Common myeloid progenitor, CD34-positive (primary cell): ENCODE measurements around the gene MAP3K2.

Experiments used
- CTCF ChIA-PET: fragments of 350-600 bp; sonication (Branson Sonifier 250); formaldehyde crosslinking; loops from one replicate; lab custom pipeline; 2021; ENCODE audit warnings: antibody characterized with exemption; lab: Charles Lee
- POLR2A ChIA-PET: fragments of 350-600 bp; sonication (Branson Sonifier 250); formaldehyde crosslinking; loops from one replicate; lab custom pipeline; 2021; ENCODE audit warnings: antibody characterized with exemption; lab: Charles Lee
- DNase-seq, 3 donors: peaks; one replicate each; pipeline versions ENCODE4 v3.0.0 to v3.0.0-alpha.2; 2013
- H3K27ac ChIP-seq, 2 experiments: 1 replicate in 1 of 2; 2 replicates in 1 of 2; pipeline ENCODE4 v1.7.0; 2013; ENCODE audit warnings: inconsistent platforms in 2 of 2, low read length in 2 of 2, mild to moderate bottlenecking in 2 of 2, low read depth in 1 of 2, moderate library complexity in 1 of 2; ENCODE audit not compliant: severe bottlenecking in 2 of 2, insufficient read depth in 1 of 2, poor library complexity in 1 of 2
- H3K27me3 ChIP-seq, 5 experiments: replicated peaks in 2 of 5; 1 replicate in 3 of 5; 2 replicates in 2 of 5; pipeline versions ENCODE4 v1.6.1 to v1.7.0; 2013; ENCODE audit warnings: low read length in 4 of 5, mild to moderate bottlenecking in 2 of 5, moderate library complexity in 2 of 5, inconsistent platforms in 1 of 5; ENCODE audit not compliant: insufficient read depth in 5 of 5, control insufficient read depth in 4 of 5
- H3K36me3 ChIP-seq, 4 experiments: 1 replicate in 2 of 4; 2 replicates in 2 of 4; pipeline versions ENCODE4 v1.6.1 to v1.7.0; 2013; ENCODE audit warnings: low read length in 3 of 4, control low read depth in 1 of 4, mild to moderate bottlenecking in 1 of 4; ENCODE audit not compliant: control insufficient read depth in 4 of 4, insufficient read depth in 4 of 4
- H3K4me1 ChIP-seq, 4 experiments: 1 replicate in 3 of 4; 2 replicates in 1 of 4; pipeline versions ENCODE4 v1.6.1 to v1.7.1; 2013; ENCODE audit warnings: low read length in 3 of 4, mild to moderate bottlenecking in 3 of 4, control low read depth in 1 of 4, inconsistent platforms in 1 of 4, moderate library complexity in 1 of 4; ENCODE audit not compliant: control insufficient read depth in 4 of 4, insufficient read depth in 4 of 4; ENCODE audit errors: control extremely low read depth in 1 of 4
- H3K4me3 ChIP-seq, 7 experiments: 1 replicate in 4 of 7; 2 replicates in 3 of 7; pipeline versions ENCODE4 v1.5.1 to v1.7.0; 2013; ENCODE audit warnings: mild to moderate bottlenecking in 7 of 7, low read length in 6 of 7, moderate library complexity in 6 of 7, inconsistent platforms in 2 of 7, low read depth in 2 of 7, control low read depth in 1 of 7; ENCODE audit not compliant: insufficient read depth in 4 of 7, control insufficient read depth in 1 of 7; ENCODE audit errors: extremely low read depth in 1 of 7
- H3K9me3 ChIP-seq, 5 experiments: 1 replicate in 4 of 5; 2 replicates in 1 of 5; pipeline versions ENCODE4 v1.6.1 to v1.7.1; 2013; ENCODE audit warnings: low read length in 4 of 5, mild to moderate bottlenecking in 2 of 5, inconsistent platforms in 1 of 5, low read depth in 1 of 5, moderate library complexity in 1 of 5; ENCODE audit not compliant: control insufficient read depth in 4 of 5, insufficient read depth in 2 of 5; ENCODE audit errors: control extremely low read depth in 1 of 5
- WGBS: methylation state at CpG from one replicate; pipeline ENCODE4 v1.1.5; 2013; ENCODE audit not compliant: insufficient coverage; 5-methylcytosine and 5-hydroxymethylcytosine counted together

Gene MAP3K2

DNA sequence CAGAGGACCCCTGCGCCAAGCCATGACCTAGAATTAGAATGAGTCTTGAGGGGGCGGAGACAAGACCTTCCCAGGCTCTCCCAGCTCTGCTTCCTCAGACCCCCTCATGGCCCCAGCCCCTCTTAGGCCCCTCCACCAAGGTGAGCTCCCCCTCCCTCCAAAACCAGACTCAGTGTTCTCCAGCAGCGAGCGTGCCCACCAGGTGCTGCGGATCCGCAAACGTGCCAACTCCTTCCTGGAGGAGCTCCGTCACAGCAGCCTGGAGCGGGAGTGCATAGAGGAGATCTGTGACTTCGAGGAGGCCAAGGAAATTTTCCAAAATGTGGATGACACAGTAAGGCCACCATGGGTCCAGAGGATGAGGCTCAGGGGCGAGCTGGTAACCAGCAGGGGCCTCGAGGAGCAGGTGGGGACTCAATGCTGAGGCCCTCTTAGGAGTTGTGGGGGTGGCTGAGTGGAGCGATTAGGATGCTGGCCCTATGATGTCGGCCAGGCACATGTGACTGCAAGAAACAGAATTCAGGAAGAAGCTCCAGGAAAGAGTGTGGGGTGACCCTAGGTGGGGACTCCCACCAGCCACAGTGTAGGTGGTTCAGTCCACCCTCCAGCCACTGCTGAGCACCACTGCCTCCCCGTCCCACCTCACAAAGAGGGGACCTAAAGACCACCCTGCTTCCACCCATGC lies 33.5 kb upstream of the MAP3K2 start:
- peaks cover 0 to 34% (median 29%) of the 10 kb centered on the region in 4 experiments for H3K4me1 ChIP-seq
- ChIA-PET POLR2A (no interaction called here), CTCF (no interaction called here)
- no peak overlapping the region for H3K27ac ChIP-seq
- H3K9me3 ChIP-seq: no peaks in the 10 kb centered on the region
- no peaks in the 10 kb centered on the region for H3K36me3 ChIP-seq
- H3K4me3 ChIP-seq: no peak overlapping the region
- DNase-seq: no peak
- H3K27me3 ChIP-seq: peaks cover 0 to 24% (median 0%) of the 10 kb centered on the region in 5 experiments
- 96% methylated on average over 14 of the region's 15 CpGs for WGBS

DNA sequence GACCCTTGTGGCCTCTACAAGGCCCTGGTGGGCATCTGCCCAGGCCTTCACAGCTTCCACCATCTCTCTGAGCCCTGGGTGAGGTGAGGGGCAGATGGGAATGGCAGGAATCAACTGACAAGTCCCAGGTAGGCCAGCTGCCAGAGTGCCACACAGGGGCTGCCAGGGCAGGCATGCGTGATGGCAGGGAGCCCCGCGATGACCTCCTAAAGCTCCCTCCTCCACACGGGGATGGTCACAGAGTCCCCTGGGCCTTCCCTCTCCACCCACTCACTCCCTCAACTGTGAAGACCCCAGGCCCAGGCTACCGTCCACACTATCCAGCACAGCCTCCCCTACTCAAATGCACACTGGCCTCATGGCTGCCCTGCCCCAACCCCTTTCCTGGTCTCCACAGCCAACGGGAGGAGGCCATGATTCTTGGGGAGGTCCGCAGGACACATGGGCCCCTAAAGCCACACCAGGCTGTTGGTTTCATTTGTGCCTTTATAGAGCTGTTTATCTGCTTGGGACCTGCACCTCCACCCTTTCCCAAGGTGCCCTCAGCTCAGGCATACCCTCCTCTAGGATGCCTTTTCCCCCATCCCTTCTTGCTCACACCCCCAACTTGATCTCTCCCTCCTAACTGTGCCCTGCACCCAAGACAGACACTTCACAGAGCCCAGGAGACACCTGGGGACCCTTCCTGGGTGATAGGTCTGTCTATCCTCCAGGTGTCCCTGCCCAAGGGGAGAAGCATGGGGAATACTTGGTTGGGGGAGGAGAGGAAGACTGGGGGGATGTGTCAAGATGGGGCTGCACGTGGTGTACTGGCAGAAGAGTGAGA lies 32.5 kb upstream of the MAP3K2 start:
- H3K27me3 ChIP-seq: peaks cover 0 to 24% (median 0%) of the 10 kb centered on the region in 5 experiments
- DNase-seq: no peak
- CTCF ChIA-PET: interaction anchor here (1.4 kb wide), 2 partner anchors 12 to 34 kb away, joined by 4 read pairs; no protein-coding TSS in a partner anchor
- no peak overlapping the region for H3K27ac ChIP-seq
- H3K36me3 ChIP-seq: no peaks in the 10 kb centered on the region
- peaks cover 0 to 44% (median 39%) of the 10 kb centered on the region in 4 experiments for H3K4me1 ChIP-seq
- POLR2A ChIA-PET: no interaction called here
- 79% methylated on average over 6 of the region's 8 CpGs for WGBS
- H3K9me3 ChIP-seq: no peaks in the 10 kb centered on the region
- no peak overlapping the region for H3K4me3 ChIP-seq

DNA sequence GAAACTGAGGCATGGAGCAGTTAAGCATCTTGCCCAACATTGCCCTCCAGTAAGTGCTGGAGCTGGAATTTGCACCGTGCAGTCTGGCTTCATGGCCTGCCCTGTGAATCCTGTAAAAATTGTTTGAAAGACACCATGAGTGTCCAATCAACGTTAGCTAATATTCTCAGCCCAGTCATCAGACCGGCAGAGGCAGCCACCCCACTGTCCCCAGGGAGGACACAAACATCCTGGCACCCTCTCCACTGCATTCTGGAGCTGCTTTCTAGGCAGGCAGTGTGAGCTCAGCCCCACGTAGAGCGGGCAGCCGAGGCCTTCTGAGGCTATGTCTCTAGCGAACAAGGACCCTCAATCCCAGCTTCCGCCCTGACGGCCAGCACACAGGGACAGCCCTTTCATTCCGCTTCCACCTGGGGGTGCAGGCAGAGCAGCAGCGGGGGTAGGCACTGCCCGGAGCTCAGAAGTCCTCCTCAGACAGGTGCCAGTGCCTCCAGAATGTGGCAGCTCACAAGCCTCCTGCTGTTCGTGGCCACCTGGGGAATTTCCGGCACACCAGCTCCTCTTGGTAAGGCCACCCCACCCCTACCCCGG lies 31.8 kb upstream of the MAP3K2 start:
- Histone ChIP-seq H3K4me1 (peaks cover 0 to 47% (median 38%) of the 10 kb centered on the region in 4 experiments), H3K9me3 (no peaks in the 10 kb centered on the region), H3K27me3 (peaks cover 0 to 24% (median 0%) of the 10 kb centered on the region in 5 experiments), H3K4me3 (no peak overlapping the region), H3K36me3 (no peaks in the 10 kb centered on the region), H3K27ac (no peak overlapping the region)
- WGBS: 98% methylated on average over 15 of the region's 15 CpGs
- ChIA-PET POLR2A (no interaction called here), CTCF (interaction anchor here (1.0 to 1.4 kb wide), 3 partner anchors 11 to 67 kb away, joined by 3 to 4 read pairs (median 4); no protein-coding TSS in a partner anchor)
- DNase-seq: no peak

DNA sequence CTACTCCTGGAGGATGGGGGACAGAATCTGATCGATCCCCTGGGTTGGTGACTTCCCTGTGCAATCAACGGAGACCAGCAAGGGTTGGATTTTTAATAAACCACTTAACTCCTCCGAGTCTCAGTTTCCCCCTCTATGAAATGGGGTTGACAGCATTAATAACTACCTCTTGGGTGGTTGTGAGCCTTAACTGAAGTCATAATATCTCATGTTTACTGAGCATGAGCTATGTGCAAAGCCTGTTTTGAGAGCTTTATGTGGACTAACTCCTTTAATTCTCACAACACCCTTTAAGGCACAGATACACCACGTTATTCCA lies 31.3 kb upstream of the MAP3K2 start:
- ChIA-PET CTCF (interaction anchor here (1.0 to 1.4 kb wide), 5 partner anchors 10 to 67 kb away, joined by 3 to 4 read pairs (median 3); no protein-coding TSS in a partner anchor), POLR2A (no interaction called here)
- H3K36me3 ChIP-seq: no peaks in the 10 kb centered on the region
- H3K9me3 ChIP-seq: no peaks in the 10 kb centered on the region
- no peak overlapping the region for H3K4me3 ChIP-seq
- no peak for DNase-seq
- H3K27ac ChIP-seq: no peak overlapping the region
- peaks cover 0 to 52% (median 37%) of the 10 kb centered on the region in 4 experiments for H3K4me1 ChIP-seq
- 94% methylated on average over 3 of the region's 4 CpGs for WGBS
- H3K27me3 ChIP-seq: peaks cover 0 to 24% (median 0%) of the 10 kb centered on the region in 5 experiments

DNA sequence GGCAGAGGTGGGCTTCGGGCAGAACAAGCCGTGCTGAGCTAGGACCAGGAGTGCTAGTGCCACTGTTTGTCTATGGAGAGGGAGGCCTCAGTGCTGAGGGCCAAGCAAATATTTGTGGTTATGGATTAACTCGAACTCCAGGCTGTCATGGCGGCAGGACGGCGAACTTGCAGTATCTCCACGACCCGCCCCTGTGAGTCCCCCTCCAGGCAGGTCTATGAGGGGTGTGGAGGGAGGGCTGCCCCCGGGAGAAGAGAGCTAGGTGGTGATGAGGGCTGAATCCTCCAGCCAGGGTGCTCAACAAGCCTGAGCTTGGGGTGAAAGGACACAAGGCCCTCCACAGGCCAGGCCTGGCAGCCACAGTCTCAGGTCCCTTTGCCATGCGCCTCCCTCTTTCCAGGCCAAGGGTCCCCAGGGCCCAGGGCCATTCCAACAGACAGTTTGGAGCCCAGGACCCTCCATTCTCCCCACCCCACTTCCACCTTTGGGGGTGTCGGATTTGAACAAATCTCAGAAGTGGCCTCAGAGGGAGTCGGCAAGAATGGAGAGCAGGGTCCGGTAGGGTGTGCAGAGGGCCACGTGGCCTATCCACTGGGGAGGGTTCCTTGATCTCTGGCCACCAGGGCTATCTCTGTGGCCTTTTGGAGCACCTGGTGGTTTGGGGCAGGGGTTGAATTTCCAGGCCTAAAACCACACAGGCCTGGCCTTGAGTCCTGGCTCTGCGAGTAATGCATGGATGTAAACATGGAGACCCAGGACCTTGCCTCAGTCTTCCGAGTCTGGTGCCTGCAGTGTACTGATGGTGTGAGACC lies 30.7 kb upstream of the MAP3K2 start, which contains the start of gene PROC:
Gene PROC (plus strand): TSS at position 128 of the 812 bp plus-strand sequence. CDS start 1,516 bp downstream, outside the sequence.
- H3K4me1 ChIP-seq: peaks cover 0 to 55% (median 39%) of the 10 kb centered on the region in 4 experiments
- WGBS: 97% methylated on average over 13 of the region's 16 CpGs
- POLR2A ChIA-PET: no interaction called here

DNA sequence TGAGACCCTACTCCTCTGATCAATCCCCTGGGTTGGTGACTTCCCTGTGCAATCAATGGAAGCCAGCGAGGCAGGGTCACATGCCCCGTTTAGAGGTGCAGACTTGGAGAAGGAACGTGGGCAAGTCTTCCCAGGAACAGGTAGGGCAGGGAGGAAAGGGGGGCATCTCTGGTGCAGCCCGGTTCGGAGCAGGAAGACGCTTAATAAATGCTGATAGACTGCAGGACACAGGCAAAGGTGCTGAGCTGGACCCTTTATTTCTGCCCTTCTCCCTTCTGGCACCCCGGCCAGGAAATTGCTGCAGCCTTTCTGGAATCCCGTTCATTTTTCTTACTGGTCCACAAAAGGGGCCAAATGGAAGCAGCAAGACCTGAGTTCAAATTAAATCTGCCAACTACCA lies 29.6 kb upstream of the MAP3K2 start:
- POLR2A ChIA-PET: no interaction called here
- WGBS: 94% methylated on average over 8 of the region's 8 CpGs

More for the DNA sequence above, 30.7 kb upstream of the MAP3K2 start, which contains the start of gene PROC:
- Histone ChIP-seq H3K4me3 (no peak within 1 kb of the TSS), H3K27me3 (peaks cover 0 to 23% (median 0%) of the 10 kb centered on the region in 5 experiments), H3K36me3 (no peaks in the 10 kb centered on the region), H3K27ac (no peak within 1 kb of the TSS), H3K9me3 (no peaks in the 10 kb centered on the region)
- DNase-seq: no peak
- CTCF ChIA-PET: interaction anchor here (0.8 to 1.3 kb wide), 4 partner anchors 11 to 66 kb away, joined by 3 read pairs; no protein-coding TSS in a partner anchor

More for the DNA sequence above, 29.6 kb upstream of the MAP3K2 start:
- no peak for DNase-seq
- H3K4me1 ChIP-seq: peaks cover 0 to 48% (median 30%) of the 10 kb centered on the region in 4 experiments
- H3K27ac ChIP-seq: no peak overlapping the region
- H3K9me3 ChIP-seq: no peaks in the 10 kb centered on the region
- peaks cover 0 to 17% (median 0%) of the 10 kb centered on the region in 5 experiments for H3K27me3 ChIP-seq
- H3K36me3 ChIP-seq: no peaks in the 10 kb centered on the region
- CTCF ChIA-PET: interaction anchor here (1.3 to 4.5 kb wide), 6 partner anchors 7 to 91 kb away, joined by 3 to 37 read pairs (median 8); partner anchors contain the start of gene MAP3K2
- no peak overlapping the region for H3K4me3 ChIP-seq
